ENCODE data around the gene GALNT17.

Gene GALNT17

GRCh38 chr7:71385330-71385729 lies 253.4 kb downstream of the GALNT17 start:
- no peak for DNase-seq (ENCODE audit: low read depth in 2 of 3, low spot score in 1 of 3)

- no peak for DNase-seq (ENCODE audit: low read depth in 2 of 3, low spot score in 1 of 3)
Observed at GRCh38 chr7:71386152-71386785, 254.3 kb downstream of the GALNT17 start.

- no peak for DNase-seq (ENCODE audit: low read depth in 2 of 3, low spot score in 1 of 3)
Observed at GRCh38 chr7:71388181-71388580, 256.2 kb downstream of the GALNT17 start.

- no peak for DNase-seq (ENCODE audit: low read depth in 2 of 3, low spot score in 1 of 3)
Observed at GRCh38 chr7:71389976-71390375, 258.0 kb downstream of the GALNT17 start.

- no peak for DNase-seq (ENCODE audit: low read depth in 2 of 3, low spot score in 1 of 3)
Observed at GRCh38 chr7:71393661-71394060, 261.7 kb downstream of the GALNT17 start.

GRCh38 chr7:71402684-71403083 lies 270.7 kb downstream of the GALNT17 start:
- no peak for DNase-seq (ENCODE audit: low read depth in 2 of 3, low spot score in 1 of 3)

- no peak for DNase-seq (ENCODE audit: low read depth in 2 of 3, low spot score in 1 of 3)
Observed at GRCh38 chr7:71403202-71403946, 271.4 kb downstream of the GALNT17 start.

- no peak for DNase-seq (ENCODE audit: low read depth in 2 of 3, low spot score in 1 of 3)
Observed at GRCh38 chr7:71404726-71405345, 272.9 kb downstream of the GALNT17 start.

GRCh38 chr7:71408271-71408670 lies 276.3 kb downstream of the GALNT17 start:
- DNase-seq (ENCODE audit: low read depth in 2 of 3, low spot score in 1 of 3): no peak

- DNase-seq (ENCODE audit: low read depth in 2 of 3, low spot score in 1 of 3): no peak
Observed at GRCh38 chr7:71409550-71410157, 277.7 kb downstream of the GALNT17 start.

- DNase-seq (ENCODE audit: low read depth in 2 of 3, low spot score in 1 of 3): no peak
Observed at GRCh38 chr7:71411475-71411874, 279.5 kb downstream of the GALNT17 start.

GRCh38 chr7:71414490-71414889 lies 282.5 kb downstream of the GALNT17 start:
- DNase-seq (ENCODE audit: low read depth in 2 of 3, low spot score in 1 of 3): no peak

- DNase-seq (ENCODE audit: low read depth in 2 of 3, low spot score in 1 of 3): no peak
Observed at GRCh38 chr7:71419546-71420337, 287.8 kb downstream of the GALNT17 start.

- DNase-seq (ENCODE audit: low read depth in 2 of 3, low spot score in 1 of 3): no peak
Observed at GRCh38 chr7:71422104-71422503, 290.2 kb downstream of the GALNT17 start.

- no peak for DNase-seq (ENCODE audit: low read depth in 2 of 3, low spot score in 1 of 3)
Observed at GRCh38 chr7:71424166-71425035, 292.5 kb downstream of the GALNT17 start.

- DNase-seq (ENCODE audit: low read depth in 2 of 3, low spot score in 1 of 3): no peak
Observed at GRCh38 chr7:71429083-71429482, 297.1 kb downstream of the GALNT17 start.

GRCh38 chr7:71430246-71430645 lies 298.3 kb downstream of the GALNT17 start:
- DNase-seq (ENCODE audit: low read depth in 2 of 3, low spot score in 1 of 3): no peak

GRCh38 chr7:71439321-71439720 lies 307.4 kb downstream of the GALNT17 start:
- no peak for DNase-seq (ENCODE audit: low read depth in 2 of 3, low spot score in 1 of 3)

GRCh38 chr7:71442492-71443190 lies 310.7 kb downstream of the GALNT17 start:
- no peak for DNase-seq (ENCODE audit: low read depth in 2 of 3, low spot score in 1 of 3)

- DNase-seq (ENCODE audit: low read depth in 2 of 3, low spot score in 1 of 3): no peak
Observed at GRCh38 chr7:71443191-71443530, 311.2 kb downstream of the GALNT17 start.
